ENCODE data around the gene SPTBN1. TPM values are rescaled to one million over a fixed set of nuclear protein-coding genes. Genes with fewer than 3 reads are reported as not detected.
A peak's percentile ranks its signal among the peaks of the same experiment; 100 is the strongest.

The SPTBN1 gene
- total and polyA plus RNA-seq, 2 of the 13 experiments (the other 11 are each of a cell fraction or from before 2014, with no cell fraction given): 123 to 299 TPM

GRCh38 chr2:54503192-54503591 is 47.1 kb downstream of the SPTBN1 start (continued):
- TF ChIP-seq KDM1A (CRISPR knock-in tag; IDR thresholded peaks at IDR 0.05) (no peak), GATAD2A (CRISPR knock-in tag; IDR thresholded peaks at IDR 0.05) (peak; percentile 46; the same call in 1 of the 2 replicates), ATF6 (CRISPR knock-in tag; conservative IDR thresholded peaks at IDR 0.05) (no peak), ZSCAN31 (CRISPR knock-in tag; IDR thresholded peaks at IDR 0.05; ENCODE audit: low read depth) (0 out of 2 replicates have a peak, but pooled peaks have one; percentile 41), MXD4 (CRISPR knock-in tag; IDR thresholded peaks at IDR 0.05) (no peak), ZSCAN20 (CRISPR knock-in tag; IDR thresholded peaks at IDR 0.05; ENCODE audit: borderline replicate concordance) (no peak), ZMYM4 (CRISPR knock-in tag; IDR thresholded peaks at IDR 0.05) (0 out of 2 replicates have a peak, but pooled peaks have one; percentile 17)
- TF ChIP-seq, protein P1, sequence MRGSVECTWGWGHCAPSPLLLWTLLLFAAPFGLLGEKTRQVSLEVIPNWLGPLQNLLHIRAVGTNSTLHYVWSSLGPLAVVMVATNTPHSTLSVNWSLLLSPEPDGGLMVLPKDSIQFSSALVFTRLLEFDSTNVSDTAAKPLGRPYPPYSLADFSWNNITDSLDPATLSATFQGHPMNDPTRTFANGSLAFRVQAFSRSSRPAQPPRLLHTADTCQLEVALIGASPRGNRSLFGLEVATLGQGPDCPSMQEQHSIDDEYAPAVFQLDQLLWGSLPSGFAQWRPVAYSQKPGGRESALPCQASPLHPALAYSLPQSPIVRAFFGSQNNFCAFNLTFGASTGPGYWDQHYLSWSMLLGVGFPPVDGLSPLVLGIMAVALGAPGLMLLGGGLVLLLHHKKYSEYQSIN (CRISPR knock-in tag; IDR thresholded peaks at IDR 0.05; ENCODE audit: borderline replicate concordance): no peak
- TF ChIP-seq, protein P2, sequence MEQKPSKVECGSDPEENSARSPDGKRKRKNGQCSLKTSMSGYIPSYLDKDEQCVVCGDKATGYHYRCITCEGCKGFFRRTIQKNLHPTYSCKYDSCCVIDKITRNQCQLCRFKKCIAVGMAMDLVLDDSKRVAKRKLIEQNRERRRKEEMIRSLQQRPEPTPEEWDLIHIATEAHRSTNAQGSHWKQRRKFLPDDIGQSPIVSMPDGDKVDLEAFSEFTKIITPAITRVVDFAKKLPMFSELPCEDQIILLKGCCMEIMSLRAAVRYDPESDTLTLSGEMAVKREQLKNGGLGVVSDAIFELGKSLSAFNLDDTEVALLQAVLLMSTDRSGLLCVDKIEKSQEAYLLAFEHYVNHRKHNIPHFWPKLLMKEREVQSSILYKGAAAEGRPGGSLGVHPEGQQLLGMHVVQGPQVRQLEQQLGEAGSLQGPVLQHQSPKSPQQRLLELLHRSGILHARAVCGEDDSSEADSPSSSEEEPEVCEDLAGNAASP (CRISPR knock-in tag; IDR thresholded peaks at IDR 0.05; ENCODE audit: borderline replicate concordance): no peak
- TF ChIP-seq, protein P3, sequence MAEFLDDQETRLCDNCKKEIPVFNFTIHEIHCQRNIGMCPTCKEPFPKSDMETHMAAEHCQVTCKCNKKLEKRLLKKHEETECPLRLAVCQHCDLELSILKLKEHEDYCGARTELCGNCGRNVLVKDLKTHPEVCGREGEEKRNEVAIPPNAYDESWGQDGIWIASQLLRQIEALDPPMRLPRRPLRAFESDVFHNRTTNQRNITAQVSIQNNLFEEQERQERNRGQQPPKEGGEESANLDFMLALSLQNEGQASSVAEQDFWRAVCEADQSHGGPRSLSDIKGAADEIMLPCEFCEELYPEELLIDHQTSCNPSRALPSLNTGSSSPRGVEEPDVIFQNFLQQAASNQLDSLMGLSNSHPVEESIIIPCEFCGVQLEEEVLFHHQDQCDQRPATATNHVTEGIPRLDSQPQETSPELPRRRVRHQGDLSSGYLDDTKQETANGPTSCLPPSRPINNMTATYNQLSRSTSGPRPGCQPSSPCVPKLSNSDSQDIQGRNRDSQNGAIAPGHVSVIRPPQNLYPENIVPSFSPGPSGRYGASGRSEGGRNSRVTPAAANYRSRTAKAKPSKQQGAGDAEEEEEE (CRISPR knock-in tag; IDR thresholded peaks at IDR 0.05; ENCODE audit: borderline replicate concordance): no peak
- TF ChIP-seq, protein P4, sequence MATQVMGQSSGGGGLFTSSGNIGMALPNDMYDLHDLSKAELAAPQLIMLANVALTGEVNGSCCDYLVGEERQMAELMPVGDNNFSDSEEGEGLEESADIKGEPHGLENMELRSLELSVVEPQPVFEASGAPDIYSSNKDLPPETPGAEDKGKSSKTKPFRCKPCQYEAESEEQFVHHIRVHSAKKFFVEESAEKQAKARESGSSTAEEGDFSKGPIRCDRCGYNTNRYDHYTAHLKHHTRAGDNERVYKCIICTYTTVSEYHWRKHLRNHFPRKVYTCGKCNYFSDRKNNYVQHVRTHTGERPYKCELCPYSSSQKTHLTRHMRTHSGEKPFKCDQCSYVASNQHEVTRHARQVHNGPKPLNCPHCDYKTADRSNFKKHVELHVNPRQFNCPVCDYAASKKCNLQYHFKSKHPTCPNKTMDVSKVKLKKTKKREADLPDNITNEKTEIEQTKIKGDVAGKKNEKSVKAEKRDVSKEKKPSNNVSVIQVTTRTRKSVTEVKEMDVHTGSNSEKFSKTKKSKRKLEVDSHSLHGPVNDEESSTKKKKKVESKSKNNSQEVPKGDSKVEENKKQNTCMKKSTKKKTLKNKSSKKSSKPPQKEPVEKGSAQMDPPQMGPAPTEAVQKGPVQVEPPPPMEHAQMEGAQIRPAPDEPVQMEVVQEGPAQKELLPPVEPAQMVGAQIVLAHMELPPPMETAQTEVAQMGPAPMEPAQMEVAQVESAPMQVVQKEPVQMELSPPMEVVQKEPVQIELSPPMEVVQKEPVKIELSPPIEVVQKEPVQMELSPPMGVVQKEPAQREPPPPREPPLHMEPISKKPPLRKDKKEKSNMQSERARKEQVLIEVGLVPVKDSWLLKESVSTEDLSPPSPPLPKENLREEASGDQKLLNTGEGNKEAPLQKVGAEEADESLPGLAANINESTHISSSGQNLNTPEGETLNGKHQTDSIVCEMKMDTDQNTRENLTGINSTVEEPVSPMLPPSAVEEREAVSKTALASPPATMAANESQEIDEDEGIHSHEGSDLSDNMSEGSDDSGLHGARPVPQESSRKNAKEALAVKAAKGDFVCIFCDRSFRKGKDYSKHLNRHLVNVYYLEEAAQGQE (IDR thresholded peaks at IDR 0.05; ENCODE audit: borderline replicate concordance in 1 of 2, low read depth in 1 of 2, low read length in 2 of 2): no peak
- TF ChIP-seq, protein P5, sequence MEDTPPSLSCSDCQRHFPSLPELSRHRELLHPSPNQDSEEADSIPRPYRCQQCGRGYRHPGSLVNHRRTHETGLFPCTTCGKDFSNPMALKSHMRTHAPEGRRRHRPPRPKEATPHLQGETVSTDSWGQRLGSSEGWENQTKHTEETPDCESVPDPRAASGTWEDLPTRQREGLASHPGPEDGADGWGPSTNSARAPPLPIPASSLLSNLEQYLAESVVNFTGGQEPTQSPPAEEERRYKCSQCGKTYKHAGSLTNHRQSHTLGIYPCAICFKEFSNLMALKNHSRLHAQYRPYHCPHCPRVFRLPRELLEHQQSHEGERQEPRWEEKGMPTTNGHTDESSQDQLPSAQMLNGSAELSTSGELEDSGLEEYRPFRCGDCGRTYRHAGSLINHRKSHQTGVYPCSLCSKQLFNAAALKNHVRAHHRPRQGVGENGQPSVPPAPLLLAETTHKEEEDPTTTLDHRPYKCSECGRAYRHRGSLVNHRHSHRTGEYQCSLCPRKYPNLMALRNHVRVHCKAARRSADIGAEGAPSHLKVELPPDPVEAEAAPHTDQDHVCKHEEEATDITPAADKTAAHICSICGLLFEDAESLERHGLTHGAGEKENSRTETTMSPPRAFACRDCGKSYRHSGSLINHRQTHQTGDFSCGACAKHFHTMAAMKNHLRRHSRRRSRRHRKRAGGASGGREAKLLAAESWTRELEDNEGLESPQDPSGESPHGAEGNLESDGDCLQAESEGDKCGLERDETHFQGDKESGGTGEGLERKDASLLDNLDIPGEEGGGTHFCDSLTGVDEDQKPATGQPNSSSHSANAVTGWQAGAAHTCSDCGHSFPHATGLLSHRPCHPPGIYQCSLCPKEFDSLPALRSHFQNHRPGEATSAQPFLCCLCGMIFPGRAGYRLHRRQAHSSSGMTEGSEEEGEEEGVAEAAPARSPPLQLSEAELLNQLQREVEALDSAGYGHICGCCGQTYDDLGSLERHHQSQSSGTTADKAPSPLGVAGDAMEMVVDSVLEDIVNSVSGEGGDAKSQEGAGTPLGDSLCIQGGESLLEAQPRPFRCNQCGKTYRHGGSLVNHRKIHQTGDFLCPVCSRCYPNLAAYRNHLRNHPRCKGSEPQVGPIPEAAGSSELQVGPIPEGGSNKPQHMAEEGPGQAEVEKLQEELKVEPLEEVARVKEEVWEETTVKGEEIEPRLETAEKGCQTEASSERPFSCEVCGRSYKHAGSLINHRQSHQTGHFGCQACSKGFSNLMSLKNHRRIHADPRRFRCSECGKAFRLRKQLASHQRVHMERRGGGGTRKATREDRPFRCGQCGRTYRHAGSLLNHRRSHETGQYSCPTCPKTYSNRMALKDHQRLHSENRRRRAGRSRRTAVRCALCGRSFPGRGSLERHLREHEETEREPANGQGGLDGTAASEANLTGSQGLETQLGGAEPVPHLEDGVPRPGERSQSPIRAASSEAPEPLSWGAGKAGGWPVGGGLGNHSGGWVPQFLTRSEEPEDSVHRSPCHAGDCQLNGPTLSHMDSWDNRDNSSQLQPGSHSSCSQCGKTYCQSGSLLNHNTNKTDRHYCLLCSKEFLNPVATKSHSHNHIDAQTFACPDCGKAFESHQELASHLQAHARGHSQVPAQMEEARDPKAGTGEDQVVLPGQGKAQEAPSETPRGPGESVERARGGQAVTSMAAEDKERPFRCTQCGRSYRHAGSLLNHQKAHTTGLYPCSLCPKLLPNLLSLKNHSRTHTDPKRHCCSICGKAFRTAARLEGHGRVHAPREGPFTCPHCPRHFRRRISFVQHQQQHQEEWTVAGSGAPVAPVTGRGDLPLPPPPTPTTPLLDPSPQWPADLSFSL (CRISPR knock-in tag; IDR thresholded peaks at IDR 0.05): no peak
